ENCODE data around the gene KRT33B. TPM values are rescaled to one million over a fixed set of nuclear protein-coding genes. Genes with fewer than 3 reads are reported as not detected.

Gene KRT33B
- total and polyA plus RNA-seq, 2 of the 13 experiments (the other 11 are each of a cell fraction or from before 2014, with no cell fraction given): not detected

GRCh38 chr17:41325611-41326010 is 44.0 kb downstream of the KRT33B start:
- H3K36me3 ChIP-seq (replicated peaks in 1 of 2; ENCODE audit: control insufficient read depth in 1 of 2, insufficient read depth in 2 of 2, low read length in 2 of 2): no peaks in the 10 kb centered on the region
- no peaks in the 10 kb centered on the region for H3K79me2 ChIP-seq (ENCODE audit: insufficient read depth, low read length)
- H3K4me1 ChIP-seq (ENCODE audit: insufficient read depth, low read length): no peaks in the 10 kb centered on the region
- no peak overlapping the region for H3K9ac ChIP-seq (ENCODE audit: insufficient read depth, low read depth, low read length)
- BruUV-seq (replicated peaks): no TSS peak
- no peak for TF ChIP-seq ZBTB43 (CRISPR knock-in tag; conservative IDR thresholded peaks at IDR 0.05)
- no peak for TF ChIP-seq SIX4 (CRISPR knock-in tag; IDR thresholded peaks at IDR 0.05)
- no peak for TF ChIP-seq ZNF362 (CRISPR knock-in tag; IDR thresholded peaks at IDR 0.05; ENCODE audit: borderline replicate concordance)
- TF ChIP-seq GMEB1 (CRISPR knock-in tag; IDR thresholded peaks at IDR 0.05; ENCODE audit: borderline replicate concordance): no peak
- TF ChIP-seq POLR2AphosphoS5 (IDR thresholded peaks at IDR 0.05; ENCODE audit: low read depth, low read length): no peak
- TF ChIP-seq ZNF205 (CRISPR knock-in tag; IDR thresholded peaks at IDR 0.05): no peak
- no peak for TF ChIP-seq ZNF101 (CRISPR knock-in tag; IDR thresholded peaks at IDR 0.05; ENCODE audit: borderline replicate concordance, low read depth)
- TF ChIP-seq KLF12 (CRISPR knock-in tag; IDR thresholded peaks at IDR 0.05; ENCODE audit: borderline replicate concordance): no peak
- no peak for TF ChIP-seq ESRRA (CRISPR knock-in tag; IDR thresholded peaks at IDR 0.05; ENCODE audit: low read depth)
- no peak for TF ChIP-seq ZNF83 (CRISPR knock-in tag; IDR thresholded peaks at IDR 0.05; ENCODE audit: borderline replicate concordance)
- no peak for TF ChIP-seq U2AF1 (optimal IDR thresholded peaks at IDR 0.05; ENCODE audit: low read depth, low read length)
- TF ChIP-seq BRCA1 (CRISPR knock-in tag; IDR thresholded peaks at IDR 0.05): no peak
- TF ChIP-seq MAZ (IDR thresholded peaks at IDR 0.05; ENCODE audit: borderline replicate concordance, low read depth, low read length): no peak
- TF ChIP-seq MAZ (CRISPR knock-in tag; IDR thresholded peaks at IDR 0.05; ENCODE audit: low read depth): no peak
- TF ChIP-seq YEATS4 (CRISPR knock-in tag; IDR thresholded peaks at IDR 0.05; ENCODE audit: borderline replicate concordance): no peak
- TF ChIP-seq KLF9 (CRISPR knock-in tag; IDR thresholded peaks at IDR 0.05; ENCODE audit: low read depth): no peak
- H3K9me3 ChIP-seq (ENCODE audit: low read length): no peaks in the 10 kb centered on the region
- in situ Hi-C loops (cut with HindIII; ENCODE audit: extremely low pct_ligation_motif_present, low pct_unique_long_range_greater_than_20kb) (no loop called here), intact Hi-C loops (cut with micrococcal nuclease; ENCODE audit: unreplicated experiment) (no loop called here)
- ChIA-PET CTCF (ENCODE audit: low intra/inter-chr PET ratio, low total read pairs) (no interaction called here), POLR2A (no interaction called here)
- FAIRE-seq (no peak), DNase-seq (ENCODE audit: low spot score) (no peak), ATAC-seq (no peak)
- no peak overlapping the region for H3K4me2 ChIP-seq (ENCODE audit: low read depth, low read length)
- H2AFZ ChIP-seq (ENCODE audit: low read length): no peak overlapping the region
- no peak overlapping the region for H3K27ac ChIP-seq (ENCODE audit: extremely low read length, insufficient read depth, low read length)
- 3% methylated on average over 5 of the region's 6 CpGs for WGBS (ENCODE audit: low lambda C conversion rate)
- no peaks in the 10 kb centered on the region for H4K20me1 ChIP-seq (ENCODE audit: insufficient read depth, low read length)
- H3K27me3 ChIP-seq (ENCODE audit: control insufficient read depth in 1 of 2, insufficient read depth in 2 of 2, low read length in 2 of 2): 0 out of 5 replicates have a peak, but pooled peaks cover 0 to 5% of the 10 kb centered on the region in 2 experiments
- H3K4me3 ChIP-seq (replicated peaks in 1 of 3; ENCODE audit: insufficient read depth in 1 of 3, low read depth in 2 of 3, low read length in 3 of 3): no peak overlapping the region
